T-helper 1 cell treated with Interleukin-12 subunit alpha and Interleukin-12 subunit beta and Interleukin-4 antibody, amounts not matched to agents 30 μg/mL and 1 μg/mL, for 36 hours (primary cell): ENCODE measurements around the gene LDLRAD4.

ENCODE experiments used
- H3K27ac Mint-ChIP-seq: one replicate; pipeline ENCODE4 v1.8.0; 2021; ENCODE audit warnings: mild to moderate bottlenecking, mixed read lengths
- H3K27me3 Mint-ChIP-seq: one replicate; pipeline ENCODE4 v1.8.0; 2021; ENCODE audit warnings: low read depth, mixed read lengths
- H3K36me3 Mint-ChIP-seq: one replicate; pipeline ENCODE4 v1.8.0; 2021; ENCODE audit warnings: low read depth, mixed read lengths
- H3K4me1 Mint-ChIP-seq: one replicate; pipeline ENCODE4 v1.8.0; 2021; ENCODE audit warnings: low read depth, mixed read lengths
- H3K4me3 Mint-ChIP-seq: one replicate; pipeline ENCODE4 v1.8.0; 2021; ENCODE audit warnings: mild to moderate bottlenecking, moderate library complexity, mixed read lengths
- H3K9me3 Mint-ChIP-seq: one replicate; pipeline ENCODE4 v1.8.0; 2021; ENCODE audit warnings: mixed read lengths

Gene LDLRAD4

DNA sequence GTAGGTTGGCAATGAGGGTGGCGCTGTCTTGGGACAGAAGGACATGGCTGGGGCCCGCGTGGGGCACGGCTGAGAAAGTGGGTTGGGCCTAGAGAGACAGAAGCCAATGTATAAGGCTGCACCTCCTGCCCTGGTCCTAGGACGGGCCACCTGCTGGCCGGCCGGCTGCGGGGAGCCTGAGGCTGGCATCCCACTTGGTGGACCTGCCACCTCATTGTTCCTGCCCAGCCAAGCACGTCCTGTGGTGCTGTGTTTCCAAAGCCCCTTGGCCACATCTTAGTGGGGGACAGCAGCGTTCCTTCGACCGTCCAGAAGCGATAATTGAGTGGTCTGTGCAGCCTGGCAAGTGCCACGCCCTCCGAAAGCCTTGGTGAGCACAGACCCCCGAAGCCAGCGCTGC, 223.9 kb downstream of the LDLRAD4 start:
- Mint-ChIP-seq H3K36me3 (peaks cover 3% of the 10 kb centered on the region), H3K4me3 (no peak overlapping the region), H3K4me1 (peaks cover 43% of the 10 kb centered on the region), H3K9me3 (no peaks in the 10 kb centered on the region), H3K27ac (no peak overlapping the region), H3K27me3 (no peaks in the 10 kb centered on the region)

DNA sequence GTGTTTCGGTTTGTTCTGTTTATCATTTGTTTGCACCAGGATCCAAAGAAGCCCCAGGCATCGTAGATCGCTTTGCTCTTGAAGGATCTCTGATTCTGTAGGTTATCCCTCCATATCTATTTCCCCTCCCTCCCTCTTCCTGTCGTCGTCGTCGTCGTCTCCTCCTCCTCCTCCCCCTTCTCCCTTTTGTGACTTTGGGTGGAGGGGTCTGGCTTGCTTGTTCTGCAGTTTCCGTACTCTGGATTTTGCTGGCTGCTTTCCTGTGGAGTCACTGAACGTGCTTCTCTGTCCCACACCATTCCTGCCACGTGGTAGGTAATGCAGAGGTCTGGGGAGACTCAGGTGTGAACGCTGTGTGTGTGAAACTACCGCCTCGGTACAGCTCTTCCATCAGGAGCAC, 225.0 kb downstream of the LDLRAD4 start:
- Mint-ChIP-seq H3K4me3 (no peak overlapping the region), H3K9me3 (no peaks in the 10 kb centered on the region), H3K36me3 (peaks cover 3% of the 10 kb centered on the region), H3K27ac (no peak overlapping the region), H3K4me1 (peaks cover 32% of the 10 kb centered on the region), H3K27me3 (no peaks in the 10 kb centered on the region)

DNA sequence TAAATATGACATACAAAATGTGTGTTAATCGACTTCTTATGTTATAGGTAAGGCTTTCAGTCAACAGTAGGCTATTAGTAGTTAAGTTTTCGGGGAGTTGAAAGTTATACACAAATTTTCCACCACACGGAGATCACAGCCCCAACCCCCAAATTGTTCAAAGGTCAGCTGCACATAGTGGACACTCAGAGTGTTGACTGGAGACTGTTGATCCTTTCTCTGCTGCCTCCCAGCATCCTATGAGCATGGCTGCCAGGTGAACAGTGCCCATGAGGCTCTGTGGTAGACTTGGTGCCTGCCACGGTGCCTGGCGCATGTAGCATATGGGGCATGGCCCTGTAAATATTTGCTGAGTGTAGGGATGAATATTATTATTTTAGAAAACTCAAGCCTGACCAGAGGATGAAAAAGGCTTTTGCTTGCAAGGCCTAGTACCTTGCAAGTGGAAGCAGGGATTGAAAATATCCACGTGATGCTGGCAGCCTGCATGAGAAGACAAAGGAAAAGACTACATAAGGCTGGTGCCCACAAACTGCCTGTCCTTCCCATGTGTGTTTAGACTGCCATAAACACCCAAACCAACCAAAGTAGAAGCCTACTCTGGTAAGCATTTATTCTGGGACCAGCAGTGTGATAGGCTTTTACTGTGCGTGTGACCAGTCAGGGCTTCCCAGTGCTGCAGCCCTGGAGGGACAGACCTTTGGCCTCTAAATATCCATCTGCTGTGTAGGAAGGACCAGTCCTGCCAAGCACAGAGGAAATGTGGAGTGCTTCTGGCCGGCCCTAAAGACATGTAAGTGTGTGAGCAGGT, 226.1 kb downstream of the LDLRAD4 start:
- Mint-ChIP-seq H3K27me3 (no peaks in the 10 kb centered on the region), H3K27ac (no peak overlapping the region), H3K9me3 (no peaks in the 10 kb centered on the region), H3K4me1 (peaks cover 22% of the 10 kb centered on the region), H3K36me3 (peaks cover 3% of the 10 kb centered on the region), H3K4me3 (no peak overlapping the region)

DNA sequence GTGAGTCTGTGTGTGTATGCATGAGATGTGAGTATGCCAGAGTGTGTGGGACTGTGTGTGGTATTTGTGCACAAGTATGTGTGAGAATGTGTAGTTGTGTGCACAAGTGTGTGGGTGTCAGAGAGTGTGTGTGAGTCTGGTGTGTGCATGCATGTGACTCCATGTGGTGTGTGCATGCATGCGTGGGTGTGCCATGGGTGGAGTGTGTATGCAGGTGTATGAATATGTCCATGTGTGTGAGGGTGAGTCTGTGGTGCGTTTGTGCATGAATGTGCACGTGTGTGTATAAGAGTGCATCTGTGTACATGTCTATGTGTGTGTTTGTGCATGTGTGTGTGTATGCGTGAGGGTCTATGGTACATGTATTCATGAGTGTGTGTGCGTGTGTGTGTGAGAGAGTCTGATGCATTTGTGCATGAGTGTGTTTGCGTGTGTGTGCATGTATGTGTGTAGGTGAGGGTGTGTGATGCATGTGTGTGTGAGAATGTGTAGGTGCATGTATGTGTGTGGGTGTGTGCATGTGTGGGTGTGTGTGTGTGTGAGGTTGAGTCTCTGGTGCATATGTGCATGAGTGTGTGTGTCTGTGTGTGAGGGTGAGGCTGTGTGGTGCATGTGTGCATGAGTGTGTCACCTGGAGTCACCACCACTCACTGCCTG, 226.8 kb downstream of the LDLRAD4 start:
- Mint-ChIP-seq H3K27me3 (no peaks in the 10 kb centered on the region), H3K4me1 (peaks cover 20% of the 10 kb centered on the region), H3K4me3 (no peak overlapping the region), H3K36me3 (peaks cover 3% of the 10 kb centered on the region), H3K9me3 (no peaks in the 10 kb centered on the region), H3K27ac (no peak overlapping the region)

DNA sequence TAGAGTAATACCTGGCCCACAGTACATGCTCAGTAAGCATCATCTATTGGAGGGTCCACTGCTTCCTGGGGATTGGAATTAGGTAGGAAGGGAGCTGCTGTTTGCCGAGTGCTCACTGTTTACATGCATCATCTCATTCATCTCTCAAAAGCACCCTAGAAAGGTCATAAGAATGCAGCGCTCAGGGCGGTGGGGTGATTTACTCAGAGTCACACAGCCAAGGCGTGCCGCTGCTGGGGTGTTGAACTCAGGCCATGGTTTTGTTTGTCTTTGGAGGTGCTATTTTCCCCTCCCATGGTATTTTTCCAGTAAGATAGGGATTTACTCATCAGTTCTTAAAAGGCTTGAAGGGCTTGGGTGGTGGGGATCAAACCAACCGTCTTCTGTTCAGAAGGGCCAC, 227.5 kb downstream of the LDLRAD4 start:
- Mint-ChIP-seq H3K36me3 (peaks cover 3% of the 10 kb centered on the region), H3K27me3 (no peaks in the 10 kb centered on the region), H3K4me1 (peaks cover 24% of the 10 kb centered on the region), H3K9me3 (no peaks in the 10 kb centered on the region), H3K27ac (no peak overlapping the region), H3K4me3 (no peak overlapping the region)

- Mint-ChIP-seq H3K9me3 (no peaks in the 10 kb centered on the region), H3K36me3 (peaks cover 3% of the 10 kb centered on the region), H3K27me3 (no peaks in the 10 kb centered on the region), H3K4me1 (peaks cover 27% of the 10 kb centered on the region), H3K27ac (no peak overlapping the region), H3K4me3 (no peak overlapping the region)
Observed at GRCh38 chr18:13446610-13447461, 228.3 kb downstream of the LDLRAD4 start.

GRCh38 chr18:13447621-13448334, 229.2 kb downstream of the LDLRAD4 start:
- Mint-ChIP-seq H3K27ac (no peak overlapping the region), H3K4me3 (no peak overlapping the region), H3K36me3 (no peaks in the 10 kb centered on the region), H3K27me3 (no peaks in the 10 kb centered on the region), H3K9me3 (no peaks in the 10 kb centered on the region), H3K4me1 (peaks cover 24% of the 10 kb centered on the region)

DNA sequence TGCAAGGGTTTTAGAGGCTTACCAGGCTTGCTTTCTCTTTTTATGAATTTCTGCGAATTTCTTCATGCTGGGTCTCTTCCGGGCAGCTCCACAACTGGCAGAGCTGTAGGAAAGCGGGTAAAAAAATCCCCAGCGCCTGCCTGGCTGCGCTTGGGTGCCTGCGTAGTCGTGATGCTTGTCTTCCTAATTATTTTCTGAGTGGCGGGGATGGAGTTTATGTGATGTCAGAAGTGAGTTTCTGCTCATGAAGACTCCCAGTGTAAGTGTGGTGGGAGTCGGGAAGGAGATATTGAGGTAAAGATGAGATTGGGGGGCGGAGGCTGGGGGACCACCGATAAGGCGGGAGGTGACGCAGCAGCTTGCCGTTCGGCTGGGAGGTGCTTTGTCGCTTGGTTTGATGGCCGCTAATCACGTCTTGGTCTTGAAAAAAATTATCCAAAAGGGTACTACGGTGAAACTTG, 229.8 kb downstream of the LDLRAD4 start:
- no peaks in the 10 kb centered on the region for H3K36me3 Mint-ChIP-seq
- no peaks in the 10 kb centered on the region for H3K9me3 Mint-ChIP-seq
- no peak overlapping the region for H3K27ac Mint-ChIP-seq
- H3K4me1 Mint-ChIP-seq, result peaks cover 21% of the 10 kb centered on the region
- H3K4me3 Mint-ChIP-seq, result no peak overlapping the region
- no peaks in the 10 kb centered on the region for H3K27me3 Mint-ChIP-seq

DNA sequence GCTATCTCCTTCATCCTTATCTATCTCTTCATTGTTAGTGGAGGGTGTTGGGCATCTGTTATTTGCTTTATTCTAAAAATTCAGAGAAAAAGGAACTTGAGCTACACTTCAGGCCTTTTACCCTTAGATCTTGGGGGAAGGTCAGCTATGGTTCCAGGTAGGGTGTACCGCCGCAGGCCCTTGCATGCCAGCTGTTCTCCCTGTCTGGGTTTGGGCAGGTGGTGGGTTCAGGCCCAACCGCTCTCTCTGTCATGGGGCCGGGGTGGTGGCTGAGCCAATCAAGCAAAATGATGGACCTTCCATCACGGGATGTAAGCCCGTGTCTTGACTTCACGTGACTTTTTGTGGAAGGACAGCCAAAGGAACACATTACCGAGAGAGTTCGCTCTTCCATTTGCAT, 231.1 kb downstream of the LDLRAD4 start:
- Mint-ChIP-seq H3K36me3 (no peaks in the 10 kb centered on the region), H3K9me3 (no peaks in the 10 kb centered on the region), H3K4me1 (peaks cover 18% of the 10 kb centered on the region), H3K27me3 (no peaks in the 10 kb centered on the region), H3K4me3 (no peak overlapping the region), H3K27ac (no peak overlapping the region)

DNA sequence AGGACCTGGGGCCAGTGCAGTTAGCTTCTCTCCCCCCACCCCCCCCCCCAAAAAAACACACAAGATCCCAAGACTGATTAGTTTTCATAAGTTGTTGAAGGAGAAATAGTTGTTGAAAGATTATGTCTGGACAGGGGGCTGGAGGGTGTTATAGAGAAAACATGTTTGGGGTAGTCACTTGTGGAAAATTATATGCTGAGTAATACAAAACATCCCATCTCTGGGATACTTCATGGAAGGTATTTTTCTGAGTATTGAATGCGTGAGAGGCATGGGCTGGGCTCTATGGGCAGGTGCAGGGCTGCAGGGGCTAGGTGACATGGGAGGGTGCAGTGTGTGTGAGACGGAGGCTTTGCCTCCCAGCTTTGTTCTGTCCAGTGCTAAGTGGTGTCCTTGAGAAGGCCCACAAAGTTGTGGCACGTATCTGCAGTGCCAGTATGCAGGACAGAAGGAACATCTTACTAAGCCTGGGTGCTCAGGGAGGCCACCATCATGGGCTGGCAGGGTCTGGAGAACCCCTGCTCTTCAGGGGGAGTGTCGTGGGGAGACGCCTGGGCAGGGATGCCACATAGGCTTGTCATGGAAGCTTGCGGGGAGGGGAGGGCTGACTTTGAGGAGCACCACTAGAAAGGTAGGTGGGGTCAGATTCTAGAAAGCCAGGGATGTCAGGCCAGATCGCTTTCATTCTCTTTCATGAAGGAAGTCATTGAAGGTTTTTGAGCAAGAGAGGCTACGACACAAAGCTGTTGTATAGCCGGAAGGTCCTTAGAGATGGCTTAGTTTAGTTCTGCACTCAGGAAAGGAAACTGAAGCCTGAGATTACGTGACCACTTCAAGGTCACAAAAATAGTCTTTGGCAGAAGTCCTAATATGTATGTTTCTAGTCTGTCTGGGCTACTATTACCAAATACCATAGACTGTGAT, 232.0 kb downstream of the LDLRAD4 start:
- Mint-ChIP-seq H3K36me3 (no peaks in the 10 kb centered on the region), H3K4me1 (peaks cover 23% of the 10 kb centered on the region)

GRCh38 chr18:13451213-13451540, 232.6 kb downstream of the LDLRAD4 start:
- Mint-ChIP-seq H3K4me1 (peaks cover 29% of the 10 kb centered on the region), H3K9me3 (no peaks in the 10 kb centered on the region), H3K27ac (no peak overlapping the region), H3K27me3 (no peaks in the 10 kb centered on the region), H3K36me3 (no peaks in the 10 kb centered on the region), H3K4me3 (no peak overlapping the region)

More for the DNA sequence above, 232.0 kb downstream of the LDLRAD4 start:
- Mint-ChIP-seq H3K27me3 (no peaks in the 10 kb centered on the region), H3K9me3 (no peaks in the 10 kb centered on the region), H3K4me3 (no peak overlapping the region), H3K27ac (no peak overlapping the region)

- no peak overlapping the region for H3K27ac Mint-ChIP-seq
- H3K27me3 Mint-ChIP-seq, result no peaks in the 10 kb centered on the region
- peaks cover under 1% of the 10 kb centered on the region for H3K36me3 Mint-ChIP-seq
- no peaks in the 10 kb centered on the region for H3K9me3 Mint-ChIP-seq
- peaks cover 32% of the 10 kb centered on the region for H3K4me1 Mint-ChIP-seq
- no peak overlapping the region for H3K4me3 Mint-ChIP-seq
Observed at GRCh38 chr18:13451661-13452387, 233.3 kb downstream of the LDLRAD4 start.

- no peak overlapping the region for H3K27ac Mint-ChIP-seq
- peaks cover 3% of the 10 kb centered on the region for H3K36me3 Mint-ChIP-seq
- H3K4me1 Mint-ChIP-seq, result peaks cover 37% of the 10 kb centered on the region
- H3K4me3 Mint-ChIP-seq, result no peak overlapping the region
- H3K9me3 Mint-ChIP-seq, result no peaks in the 10 kb centered on the region
- no peaks in the 10 kb centered on the region for H3K27me3 Mint-ChIP-seq
Observed at GRCh38 chr18:13452388-13452811, 233.8 kb downstream of the LDLRAD4 start.
